H1 (cell line): ENCODE measurements around the gene GON4L. TPM values are rescaled to one million over a fixed set of nuclear protein-coding genes. Genes with fewer than 3 reads are reported as not detected.

Experiments
- CTCF ChIA-PET: fragments of 300-600 bp; sonication (Branson Sonifier 250); formaldehyde crosslinking; loops from one replicate; lab custom pipeline; 2021; ENCODE audit not compliant: partially characterized antibody; lab: Charles Lee
- POLR2A ChIA-PET: fragments of 300-600 bp; sonication (Branson Sonifier 250); formaldehyde crosslinking; loops from one replicate; lab custom pipeline; 2021; ENCODE audit warnings: inconsistent platforms; ENCODE audit not compliant: partially characterized antibody; lab: Charles Lee
- DNase-seq, 2 experiments: peaks; one replicate each; pipeline versions ENCODE4 v3.0.0 to v3.0.0-alpha.2; 2010 to 2022; ENCODE audit warnings: low spot score in 2 of 2, low read depth in 1 of 2, mixed read lengths in 1 of 2
- FAIRE-seq: peaks from 2 replicates; lab custom pipeline; 2011; peaks lifted over from hg19 to GRCh38; lab: Jason Lieb, UNC
- H2AFZ ChIP-seq: 2 replicates; pipeline ENCODE4 v1.8.1; 2012; ENCODE audit warnings: low read length, inconsistent platforms
- H2AK5ac ChIP-seq: 2 replicates; pipeline ENCODE4 v1.6.1; 2013; ENCODE audit warnings: low read depth, low read length
- H2BK120ac ChIP-seq: replicated peaks from 2 replicates; pipeline ENCODE3; 2013; ENCODE audit warnings: low read depth, low read length, inconsistent platforms
- H2BK12ac ChIP-seq: 2 replicates; pipeline ENCODE4 v1.6.1; 2013; ENCODE audit warnings: low read depth, low read length
- H2BK15ac ChIP-seq: 2 replicates; pipeline ENCODE4 v1.6.1; 2013; ENCODE audit warnings: low read length
- H2BK20ac ChIP-seq: 2 replicates; pipeline ENCODE4 v1.6.1; 2013; ENCODE audit warnings: low read length
- H2BK5ac ChIP-seq: 2 replicates; pipeline ENCODE4 v1.6.1; 2013; ENCODE audit warnings: low read depth, low read length
- H3K14ac ChIP-seq: 2 replicates; pipeline ENCODE4 v1.6.1; 2013; ENCODE audit warnings: inconsistent platforms; ENCODE audit not compliant: insufficient read length
- H3K18ac ChIP-seq: 2 replicates; pipeline ENCODE4 v1.6.1; 2013; ENCODE audit warnings: low read length; ENCODE audit errors: extremely low read depth
- H3K23ac ChIP-seq: 2 replicates; pipeline ENCODE4 v1.6.1; 2013; ENCODE audit warnings: inconsistent platforms; ENCODE audit not compliant: insufficient read length
- H3K23me2 ChIP-seq: 2 replicates; pipeline ENCODE4 v1.6.1; 2013; ENCODE audit warnings: low read depth, low read length
- H3K27ac ChIP-seq: 2 replicates; pipeline ENCODE4 v1.6.1; 2011; ENCODE audit warnings: low read depth, low read length, inconsistent platforms
- H3K27me3 ChIP-seq, 4 experiments: replicated peaks in 1 of 4; 1 replicate in 1 of 4; 2 replicates in 3 of 4; pipeline versions ENCODE4 v1.6.1 to v1.8.1; 2011 to 2013; ENCODE audit warnings: low read length in 3 of 4, mild to moderate bottlenecking in 3 of 4, inconsistent platforms in 2 of 4, mixed read lengths in 2 of 4, moderate library complexity in 1 of 4; ENCODE audit not compliant: control insufficient read depth in 3 of 4, insufficient read depth in 3 of 4; ENCODE audit errors: extremely low read depth in 1 of 4
- H3K36me3 ChIP-seq, 4 experiments: 2 replicates each; pipeline versions ENCODE4 v1.6.1 to v1.8.1; 2011 to 2013; ENCODE audit warnings: mild to moderate bottlenecking in 4 of 4, low read length in 3 of 4, moderate library complexity in 2 of 4, control low read depth in 1 of 4, inconsistent platforms in 1 of 4; ENCODE audit not compliant: insufficient read depth in 4 of 4, control insufficient read depth in 2 of 4
- H3K4ac ChIP-seq: replicated peaks from 2 replicates; pipeline ENCODE3; 2013; ENCODE audit warnings: low read length, low read depth, mixed read lengths, inconsistent platforms; ENCODE audit not compliant: insufficient read length
- H3K4me1 ChIP-seq, 4 experiments: replicated peaks in 1 of 4; 1 replicate in 1 of 4; 2 replicates in 3 of 4; pipeline versions ENCODE4 v1.6.1 to v1.8.1; 2011 to 2013; ENCODE audit warnings: low read length in 3 of 4, inconsistent platforms in 2 of 4, mixed read lengths in 1 of 4; ENCODE audit not compliant: insufficient read depth in 4 of 4, control insufficient read depth in 3 of 4
- H3K4me2 ChIP-seq, 2 experiments: 2 replicates each; pipeline versions ENCODE4 v1.6.1 to v1.8.1; 2011 to 2013; ENCODE audit warnings: low read depth in 2 of 2, low read length in 2 of 2, control low read depth in 1 of 2, inconsistent platforms in 1 of 2, mild to moderate bottlenecking in 1 of 2; ENCODE audit not compliant: insufficient read depth in 1 of 2
- H3K4me3 ChIP-seq, 4 experiments: fragments of 200-600, 300-600 bp in 1 of 4; sonication (generic), shearing (Covaris generic), sonication (Bioruptor Twin) in 1 of 4; 2 replicates each; pipeline versions ENCODE4 v1.5.1 to v1.8.1; 2011 to 2016; ENCODE audit warnings: low read length in 4 of 4, low read depth in 3 of 4, control low read depth in 2 of 4, inconsistent platforms in 2 of 4, mild to moderate bottlenecking in 2 of 4, mixed read lengths in 1 of 4, moderate library complexity in 1 of 4; ENCODE audit not compliant: insufficient read depth in 2 of 4; ENCODE audit errors: extremely low read depth in 1 of 4
- H3K56ac ChIP-seq: replicated peaks from 2 replicates; pipeline ENCODE3; 2013; ENCODE audit warnings: low read depth, mild to moderate bottlenecking, mixed read lengths, low read length, inconsistent platforms; ENCODE audit not compliant: insufficient read length
- H3K79me1 ChIP-seq: 2 replicates; pipeline ENCODE4 v1.6.1; 2013; ENCODE audit warnings: low read depth, low read length, control low read depth
- H3K79me2 ChIP-seq, 2 experiments: 2 replicates each; pipeline versions ENCODE4 v1.6.1 to v1.8.1; 2012 to 2013; ENCODE audit warnings: low read length in 2 of 2, mild to moderate bottlenecking in 2 of 2, inconsistent platforms in 1 of 2; ENCODE audit not compliant: insufficient read depth in 2 of 2, control insufficient read depth in 1 of 2
- H3K9ac ChIP-seq, 4 experiments: replicated peaks in 1 of 4; 1 replicate in 1 of 4; 2 replicates in 3 of 4; pipeline versions ENCODE4 v1.6.1 to v1.8.1; 2011 to 2013; ENCODE audit warnings: low read depth in 3 of 4, low read length in 3 of 4, control low read depth in 2 of 4, mild to moderate bottlenecking in 2 of 4, moderate library complexity in 2 of 4, inconsistent platforms in 1 of 4; ENCODE audit errors: extremely low read depth in 1 of 4
- H3K9me3 ChIP-seq, 2 experiments: 2 replicates each; pipeline versions ENCODE4 v1.6.1 to v1.8.1; 2012 to 2013; ENCODE audit warnings: mild to moderate bottlenecking in 2 of 2, moderate library complexity in 2 of 2, control low read depth in 1 of 2, inconsistent platforms in 1 of 2, low read depth in 1 of 2, low read length in 1 of 2, mixed read lengths in 1 of 2; ENCODE audit not compliant: insufficient read depth in 2 of 2
- H4K20me1 ChIP-seq, 2 experiments: replicated peaks in 1 of 2; 2 replicates each; pipeline versions ENCODE3 to v1.8.1; 2011 to 2013; ENCODE audit warnings: inconsistent platforms in 2 of 2, low read length in 2 of 2, mild to moderate bottlenecking in 1 of 2; ENCODE audit not compliant: insufficient read depth in 2 of 2, control insufficient read depth in 1 of 2
- H4K5ac ChIP-seq: 2 replicates; pipeline ENCODE4 v1.6.1; 2013; ENCODE audit warnings: low read length, low read depth, mixed read lengths, inconsistent platforms; ENCODE audit not compliant: insufficient read length
- H4K8ac ChIP-seq: 2 replicates; pipeline ENCODE4 v1.8.0; 2013; ENCODE audit warnings: mild to moderate bottlenecking, moderate library complexity, low read length, inconsistent platforms; ENCODE audit not compliant: insufficient read depth; ENCODE audit errors: extremely low read depth
- H4K91ac ChIP-seq: replicated peaks from 2 replicates; pipeline ENCODE3; 2013; ENCODE audit warnings: low read length, mixed read lengths, inconsistent platforms; ENCODE audit not compliant: insufficient read length
- CEBPB ChIP-seq: IDR thresholded peaks from 2 replicates; pipeline ENCODE4 v1.6.1; 2012; ENCODE audit warnings: low read depth, low read length
- CTCF ChIP-seq, 3 experiments: IDR thresholded peaks; 1 replicate in 2 of 3; 2 replicates in 1 of 3; pipeline versions ENCODE4 v1.5.1 to v1.6.1; 2011; ENCODE audit warnings: low read length in 3 of 3, mild to moderate bottlenecking in 3 of 3, inconsistent platforms in 2 of 3, low read depth in 1 of 3, moderate library complexity in 1 of 3; ENCODE audit not compliant: insufficient read depth in 1 of 3; ENCODE audit errors: control extremely low read depth in 1 of 3
- WGBS, 2 experiments: shearing (Covaris generic) in 1 of 2; methylation state at CpG; one replicate each; pipeline versions ENCODE4 v1.1.6 to v1.1.7; 2013 to 2015; ENCODE audit warnings: low lambda C conversion rate in 2 of 2, mixed read lengths in 2 of 2, inconsistent platforms in 1 of 2, low coverage in 1 of 2, missing lambda C conversion rate in 1 of 2; ENCODE audit not compliant: insufficient replicate concordance in 2 of 2, insufficient coverage in 1 of 2, insufficient read length in 1 of 2; ENCODE audit errors: extremely low coverage in 1 of 2, missing lambda C conversion rate in 1 of 2; 5-methylcytosine and 5-hydroxymethylcytosine counted together
- polyA plus RNA-seq, 7 experiments: library from polyadenylated mRNA; depleted of rRNA in 3 of 7; stranded (reverse) in 5 of 7; unstranded in 2 of 7; fragments of >200 nt in 5 of 7; fragments of 200-250 nt in 2 of 7; gene quantifications; 1 replicate in 5 of 7; 2 replicates in 1 of 7; 4 replicates in 1 of 7; pipeline versions ENCODE4 v1.2.1 to v1.2.3, GENCODE V29; 2011 to 2013; ENCODE audit warnings: missing spikeins in 2 of 7, mixed read lengths in 2 of 7
- total RNA-seq: library from RNA; stranded (reverse); fragmentation: NEBNext Ultra II Directional; extraction: Animal tissue kit (Norgen Biotek cat#: 25700); gene quantifications from 2 replicates; pipeline ENCODE4 v1.2.1, GENCODE V29; 2021

GON4L gene
- total and polyA plus RNA-seq, 2 of the 8 experiments (the other 6 are each of a cell fraction or from before 2014, with no cell fraction given), result 26.2 to 52.1 TPM

GRCh38 chr1:155893389-155894142 lies 36.6 kb upstream of the GON4L start:
- H3K23ac ChIP-seq, result no peak overlapping the region
- no peak overlapping the region for H3K4me2 ChIP-seq
- TF ChIP-seq CTCF (IDR thresholded peaks at IDR 0.05; ENCODE audit: control extremely low read depth in 1 of 3, insufficient read depth in 1 of 3, low read depth in 1 of 3, low read length in 3 of 3) (no peak), CEBPB (0 out of 2 replicates have a peak, but pooled peaks have one; percentile 9)
- ChIA-PET CTCF (interaction anchor here (0.5 to 0.7 kb wide), 3 partner anchors 22 to 334 kb away, joined by 3 read pairs; no protein-coding TSS in a partner anchor), POLR2A (interaction anchor here (0.6 to 3.0 kb wide), 7 partner anchors 11 to 152 kb away, joined by 3 to 10 read pairs (median 4); partner anchors contain the start of gene RIT1)
- no peaks in the 10 kb centered on the region for H3K4me1 ChIP-seq
- DNase-seq (no peak), FAIRE-seq (no peak)
- H3K4ac ChIP-seq, result no peak overlapping the region
- H3K27me3 ChIP-seq, result no peaks in the 10 kb centered on the region
- H3K27ac ChIP-seq, result no peak overlapping the region
- no peak overlapping the region for H2BK15ac ChIP-seq
- H3K14ac ChIP-seq, result no peak overlapping the region
- no peaks in the 10 kb centered on the region for H3K23me2 ChIP-seq
- no peak overlapping the region for H2BK20ac ChIP-seq
- no peak overlapping the region for H3K4me3 ChIP-seq
- H3K36me3 ChIP-seq, result peaks cover 0 to 9% (median 4%) of the 10 kb centered on the region in 4 experiments; a peak in 4 of 8 replicates
- no peak overlapping the region for H2BK5ac ChIP-seq
- H2AFZ ChIP-seq, result no peak overlapping the region
- H3K79me2 ChIP-seq, result no peaks in the 10 kb centered on the region
- H2BK12ac ChIP-seq, result no peak overlapping the region
- no peak overlapping the region for H2AK5ac ChIP-seq
- H3K9ac ChIP-seq, result no peak overlapping the region
- H3K9me3 ChIP-seq, result no peaks in the 10 kb centered on the region
- H3K18ac ChIP-seq, result no peak overlapping the region
- H2BK120ac ChIP-seq, result no peak overlapping the region
- H4K5ac ChIP-seq, result no peak overlapping the region
- H4K20me1 ChIP-seq, result no peaks in the 10 kb centered on the region
- no peak overlapping the region for H3K56ac ChIP-seq
- 96% methylated on average over 10 of the region's 10 CpGs; no CpG with 5 or more reads in 1 of the 2 experiments for WGBS, 2 experiments
- H3K79me1 ChIP-seq, result no peaks in the 10 kb centered on the region
- no peak overlapping the region for H4K8ac ChIP-seq
- H4K91ac ChIP-seq, result no peak overlapping the region
